Thoracic aorta (tissue), 2 donors: Measurements from ENCODE around the gene SLC17A9. TPM values are rescaled to one million over a fixed set of nuclear protein-coding genes. Genes with fewer than 3 reads are reported as not detected.

Source experiments
- ATAC-seq: fragments of 150-250 bp; one replicate; pipeline ENCODE4 v1.8.0; 2017; ENCODE audit warnings: low read depth; ENCODE audit not compliant: insufficient number of reproducible peaks, low FRiP score
- DNase-seq: peaks from one replicate; pipeline ENCODE4 v3.0.0-alpha.2; 2020; ENCODE audit warnings: low spot score
- H3K27ac ChIP-seq, 2 donors: fragments of 200-600 bp; sonication (generic); 1 replicate in 1 of 2; 2 replicates in 1 of 2; pipeline ENCODE4 v1.5.1; 2016; ENCODE audit warnings: mild to moderate bottlenecking in 2 of 2, moderate library complexity in 2 of 2
- H3K27me3 ChIP-seq: fragments of 200-600 bp; sonication (generic); replicated peaks from 2 replicates; pipeline ENCODE4 v1.6.0; 2016; ENCODE audit warnings: mild to moderate bottlenecking; ENCODE audit not compliant: insufficient read depth
- H3K36me3 ChIP-seq: fragments of 200-600 bp; sonication (generic); one replicate; pipeline ENCODE4 v1.5.1; 2016
- H3K4me1 ChIP-seq, 2 donors: fragments of 200-600 bp; sonication (generic); 1 replicate in 1 of 2; 2 replicates in 1 of 2; pipeline versions ENCODE4 v1.5.1 to v1.6.0; 2016; ENCODE audit warnings: low read depth in 2 of 2, mild to moderate bottlenecking in 1 of 2; ENCODE audit not compliant: control insufficient read depth in 1 of 2
- H3K4me3 ChIP-seq: fragments of 200-600 bp; sonication (generic); 2 replicates; pipeline ENCODE4 v1.5.1; 2016; ENCODE audit warnings: mild to moderate bottlenecking
- H3K9me3 ChIP-seq: fragments of 200-600 bp; sonication (generic); 2 replicates; pipeline ENCODE4 v1.5.1; 2016
- total RNA-seq, 2 donors: library from RNA; depleted of rRNA; stranded (reverse); fragments of >200 nt; gene quantifications; one replicate each; pipeline versions ENCODE4 v1.1.0 to v1.2.3, GENCODE V29; 2016
- TF ChIP-seq, protein P1 (sequence below): fragments of 200-600 bp; sonication (generic); IDR thresholded peaks from one replicate; pipeline ENCODE4 v1.5.1; 2019; ENCODE audit warnings: antibody characterized with exemption

Gene SLC17A9
- total RNA-seq, 2 donors from 2014 or later, result 17.9 to 18.8 TPM

GRCh38 chr20:62969179-62969760 lies 16.8 kb downstream of the SLC17A9 start:
- no peak for DNase-seq
- no peak overlapping the region for H3K27ac ChIP-seq
- no peak overlapping the region for H3K4me3 ChIP-seq
- no peaks in the 10 kb centered on the region for H3K27me3 ChIP-seq
- ATAC-seq, result no peak
- TF ChIP-seq, protein P1, sequence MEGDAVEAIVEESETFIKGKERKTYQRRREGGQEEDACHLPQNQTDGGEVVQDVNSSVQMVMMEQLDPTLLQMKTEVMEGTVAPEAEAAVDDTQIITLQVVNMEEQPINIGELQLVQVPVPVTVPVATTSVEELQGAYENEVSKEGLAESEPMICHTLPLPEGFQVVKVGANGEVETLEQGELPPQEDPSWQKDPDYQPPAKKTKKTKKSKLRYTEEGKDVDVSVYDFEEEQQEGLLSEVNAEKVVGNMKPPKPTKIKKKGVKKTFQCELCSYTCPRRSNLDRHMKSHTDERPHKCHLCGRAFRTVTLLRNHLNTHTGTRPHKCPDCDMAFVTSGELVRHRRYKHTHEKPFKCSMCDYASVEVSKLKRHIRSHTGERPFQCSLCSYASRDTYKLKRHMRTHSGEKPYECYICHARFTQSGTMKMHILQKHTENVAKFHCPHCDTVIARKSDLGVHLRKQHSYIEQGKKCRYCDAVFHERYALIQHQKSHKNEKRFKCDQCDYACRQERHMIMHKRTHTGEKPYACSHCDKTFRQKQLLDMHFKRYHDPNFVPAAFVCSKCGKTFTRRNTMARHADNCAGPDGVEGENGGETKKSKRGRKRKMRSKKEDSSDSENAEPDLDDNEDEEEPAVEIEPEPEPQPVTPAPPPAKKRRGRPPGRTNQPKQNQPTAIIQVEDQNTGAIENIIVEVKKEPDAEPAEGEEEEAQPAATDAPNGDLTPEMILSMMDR, result no peak
- no peaks in the 10 kb centered on the region for H3K36me3 ChIP-seq
- H3K9me3 ChIP-seq, result no peaks in the 10 kb centered on the region
- peaks cover 6 to 11% of the 10 kb centered on the region in 2 donors for H3K4me1 ChIP-seq

GRCh38 chr20:62969939-62970306 lies 17.4 kb downstream of the SLC17A9 start:
- TF ChIP-seq, protein P1, result no peak
- no peak for ATAC-seq

GRCh38 chr20:62970307-62971210 lies 18.1 kb downstream of the SLC17A9 start:
- H3K27me3 ChIP-seq, result no peaks in the 10 kb centered on the region
- no peak overlapping the region for H3K27ac ChIP-seq
- DNase-seq (no peak), ATAC-seq (no peak)
- H3K9me3 ChIP-seq, result no peaks in the 10 kb centered on the region
- H3K4me1 ChIP-seq, result peaks cover 6 to 11% of the 10 kb centered on the region in 2 donors
- no peaks in the 10 kb centered on the region for H3K36me3 ChIP-seq
- TF ChIP-seq, protein P1, result no peak
- no peak overlapping the region for H3K4me3 ChIP-seq

More at GRCh38 chr20:62969939-62970306, 17.4 kb downstream of the SLC17A9 start:
- DNase-seq, result no peak
- peaks cover 6 to 11% of the 10 kb centered on the region in 2 donors for H3K4me1 ChIP-seq
- no peaks in the 10 kb centered on the region for H3K27me3 ChIP-seq
- H3K9me3 ChIP-seq, result no peaks in the 10 kb centered on the region
- no peak overlapping the region for H3K27ac ChIP-seq
- H3K36me3 ChIP-seq, result no peaks in the 10 kb centered on the region
- H3K4me3 ChIP-seq, result no peak overlapping the region

DNA sequence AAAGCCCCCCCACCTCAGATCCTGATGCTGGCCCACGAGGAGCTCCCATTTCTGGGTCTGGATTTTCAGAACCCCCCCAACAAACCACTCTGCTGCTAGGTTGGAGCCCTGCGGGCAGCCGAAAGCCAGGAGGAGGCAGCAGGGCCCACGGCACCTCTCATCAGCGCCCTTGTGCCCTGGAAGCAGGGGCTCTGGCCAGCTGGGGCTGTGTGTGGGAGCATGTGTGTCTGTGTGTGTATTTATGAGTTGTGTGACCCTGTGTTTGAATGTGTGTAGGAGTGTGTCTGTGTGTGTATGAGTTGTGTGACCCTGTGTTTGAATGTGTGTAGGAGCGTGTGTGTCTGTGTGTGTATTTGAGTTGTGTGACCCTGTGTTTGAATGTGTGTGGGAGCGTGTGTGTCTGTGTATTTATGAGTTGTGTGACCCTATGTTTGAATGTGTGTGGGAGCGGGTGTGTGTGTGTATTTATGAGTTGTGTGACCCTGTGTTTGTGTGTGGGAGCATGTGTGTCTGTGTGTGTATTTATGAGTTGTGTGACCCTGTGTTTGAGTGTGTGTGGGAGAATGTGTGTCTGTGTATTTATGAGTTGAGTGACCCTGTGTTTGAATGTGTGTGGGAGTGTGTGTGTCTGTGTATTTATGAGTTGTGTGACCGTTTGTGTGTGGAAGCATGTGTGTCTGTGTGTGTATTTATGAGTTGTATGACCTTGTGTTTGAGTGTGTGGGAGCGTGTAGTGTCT lies 18.9 kb downstream of the SLC17A9 start:
- Histone ChIP-seq H3K4me1 (peaks cover 6 to 11% of the 10 kb centered on the region in 2 donors), H3K27me3 (no peaks in the 10 kb centered on the region), H3K27ac (no peak overlapping the region), H3K36me3 (no peaks in the 10 kb centered on the region), H3K4me3 (no peak overlapping the region), H3K9me3 (no peaks in the 10 kb centered on the region)
- DNase-seq, result no peak
- no peak for ATAC-seq
- TF ChIP-seq, protein P1, result no peak
